Suprapubic skin (tissue), 3 donors: ENCODE results near the gene ATOSA.

ENCODE experiments used
- EP300 ChIP-seq: sonication (generic); formaldehyde crosslinking; IDR thresholded peaks from one replicate; pipeline ENCODE4 v1.6.1; 2017; ENCODE audit warnings: antibody characterized with exemption
- POLR2A ChIP-seq, 2 donors: fragments of 450-650 bp; IDR thresholded peaks; one replicate each; pipeline ENCODE4 v1.6.1; 2017; ENCODE audit warnings: antibody characterized with exemption in 2 of 2, mild to moderate bottlenecking in 2 of 2, moderate library complexity in 2 of 2
- TF ChIP-seq, protein P1 (sequence below), 2 donors: fragments of 200-600 bp in 1 of 2; fragments of 450-650 bp in 1 of 2; sonication (generic) in 1 of 2; IDR thresholded peaks; one replicate each; pipeline ENCODE4 v1.5.1; 2016 to 2019; ENCODE audit warnings: antibody characterized with exemption in 2 of 2, mild to moderate bottlenecking in 1 of 2, moderate library complexity in 1 of 2

DNA sequence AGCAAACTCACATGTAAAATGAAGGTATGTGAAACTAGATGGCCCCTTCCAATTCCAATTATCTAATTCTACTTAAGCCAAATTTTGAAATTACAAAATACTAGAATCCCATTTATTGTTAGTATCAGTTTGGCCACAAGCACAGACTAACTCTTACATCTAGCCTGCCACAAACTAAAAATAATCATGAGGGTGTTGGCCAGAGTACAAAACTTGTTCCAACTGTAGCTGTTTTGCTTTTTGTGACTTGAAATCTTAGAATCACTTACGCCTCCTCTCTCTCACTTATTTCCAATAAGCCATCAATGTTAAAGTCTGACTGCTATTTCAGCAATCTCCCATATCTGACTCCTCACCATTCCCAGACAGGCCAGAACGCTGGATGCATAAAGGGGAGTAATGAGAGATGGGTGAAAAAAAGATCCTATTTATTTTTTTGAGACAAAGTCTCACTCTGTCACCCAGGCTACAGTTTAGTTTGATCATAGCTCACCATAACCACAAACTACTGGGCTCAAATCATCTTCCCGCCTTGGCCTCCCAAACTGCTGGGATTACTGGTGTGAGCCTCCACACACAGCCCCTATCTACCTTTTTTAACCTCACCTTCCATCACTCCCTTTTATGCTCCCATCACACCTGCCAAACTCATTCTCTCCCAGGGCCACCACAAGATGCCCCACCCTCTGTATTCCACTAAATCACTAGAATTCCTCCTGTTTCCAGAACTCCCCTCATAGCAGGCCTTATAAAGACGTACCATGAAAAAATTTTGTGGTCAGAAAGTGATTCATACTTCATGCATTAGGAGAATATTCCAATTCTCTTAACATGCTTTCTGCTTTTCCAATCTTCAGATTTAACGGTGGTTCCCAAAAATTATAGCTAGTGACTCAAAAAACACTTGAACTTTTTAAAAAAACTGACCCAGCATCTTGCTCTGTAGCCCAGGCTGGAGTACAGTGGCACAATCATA is 36.5 kb downstream of the ATOSA start:
- TF ChIP-seq, protein P1, sequence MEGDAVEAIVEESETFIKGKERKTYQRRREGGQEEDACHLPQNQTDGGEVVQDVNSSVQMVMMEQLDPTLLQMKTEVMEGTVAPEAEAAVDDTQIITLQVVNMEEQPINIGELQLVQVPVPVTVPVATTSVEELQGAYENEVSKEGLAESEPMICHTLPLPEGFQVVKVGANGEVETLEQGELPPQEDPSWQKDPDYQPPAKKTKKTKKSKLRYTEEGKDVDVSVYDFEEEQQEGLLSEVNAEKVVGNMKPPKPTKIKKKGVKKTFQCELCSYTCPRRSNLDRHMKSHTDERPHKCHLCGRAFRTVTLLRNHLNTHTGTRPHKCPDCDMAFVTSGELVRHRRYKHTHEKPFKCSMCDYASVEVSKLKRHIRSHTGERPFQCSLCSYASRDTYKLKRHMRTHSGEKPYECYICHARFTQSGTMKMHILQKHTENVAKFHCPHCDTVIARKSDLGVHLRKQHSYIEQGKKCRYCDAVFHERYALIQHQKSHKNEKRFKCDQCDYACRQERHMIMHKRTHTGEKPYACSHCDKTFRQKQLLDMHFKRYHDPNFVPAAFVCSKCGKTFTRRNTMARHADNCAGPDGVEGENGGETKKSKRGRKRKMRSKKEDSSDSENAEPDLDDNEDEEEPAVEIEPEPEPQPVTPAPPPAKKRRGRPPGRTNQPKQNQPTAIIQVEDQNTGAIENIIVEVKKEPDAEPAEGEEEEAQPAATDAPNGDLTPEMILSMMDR (IDR thresholded peaks at IDR 0.05) = no peak
- TF ChIP-seq POLR2A (IDR thresholded peaks at IDR 0.05) = no peak
- TF ChIP-seq EP300 = no peak
